H9 (cell line): ENCODE results near the gene LMX1B. TPM values are rescaled to one million over a fixed set of nuclear protein-coding genes. Genes with fewer than 3 reads are reported as not detected.

Experiments used
- DNase-seq: peaks from one replicate; pipeline ENCODE4 v3.0.0-alpha.2; 2017
- H2AFZ ChIP-seq: one replicate; pipeline ENCODE4 v1.6.1; 2013; ENCODE audit warnings: mild to moderate bottlenecking, low read length, control low read depth, moderate library complexity
- H2AK5ac ChIP-seq: 2 replicates; pipeline ENCODE4 v1.6.1; 2013; ENCODE audit warnings: low read length, control low read depth, mixed read lengths; ENCODE audit not compliant: insufficient read length
- H2BK120ac ChIP-seq: one replicate; pipeline ENCODE4 v1.6.1; 2013; ENCODE audit warnings: low read depth, mild to moderate bottlenecking, low read length, control low read depth, inconsistent platforms; ENCODE audit not compliant: poor library complexity, severe bottlenecking
- H2BK12ac ChIP-seq: 2 replicates; pipeline ENCODE4 v1.6.1; 2013; ENCODE audit warnings: low read length, control low read depth, mixed read lengths, low read depth; ENCODE audit not compliant: insufficient read length
- H2BK15ac ChIP-seq: 2 replicates; pipeline ENCODE4 v1.6.1; 2013; ENCODE audit warnings: low read depth, low read length, control low read depth
- H2BK20ac ChIP-seq: one replicate; pipeline ENCODE4 v1.6.1; 2013; ENCODE audit warnings: low read depth, mild to moderate bottlenecking, low read length, control low read depth, inconsistent platforms; ENCODE audit not compliant: poor library complexity, severe bottlenecking
- H2BK5ac ChIP-seq: 2 replicates; pipeline ENCODE4 v1.6.1; 2013; ENCODE audit warnings: low read length, control low read depth, mixed read lengths; ENCODE audit not compliant: insufficient read length
- H3K14ac ChIP-seq: 2 replicates; pipeline ENCODE4 v1.6.1; 2013; ENCODE audit warnings: low read length, control low read depth; ENCODE audit not compliant: insufficient read depth
- H3K18ac ChIP-seq: 2 replicates; pipeline ENCODE4 v1.6.1; 2013; ENCODE audit warnings: low read depth, mild to moderate bottlenecking, mixed read lengths, low read length, control low read depth; ENCODE audit not compliant: insufficient read length
- H3K23ac ChIP-seq: 2 replicates; pipeline ENCODE4 v1.6.1; 2013; ENCODE audit warnings: low read length, control low read depth, mixed read lengths, low read depth; ENCODE audit not compliant: insufficient read length
- H3K23me2 ChIP-seq: 2 replicates; pipeline ENCODE4 v1.6.1; 2013; ENCODE audit warnings: low read depth, mild to moderate bottlenecking, mixed read lengths, low read length, control low read depth; ENCODE audit not compliant: insufficient read length, poor library complexity, severe bottlenecking
- H3K27ac ChIP-seq: 2 replicates; pipeline ENCODE4 v1.5.1; 2013; ENCODE audit warnings: low read length, control low read depth, mixed read lengths, low read depth; ENCODE audit not compliant: insufficient read length
- H3K27me3 ChIP-seq: 2 replicates; pipeline ENCODE4 v1.6.1; 2013; ENCODE audit warnings: low read length, control low read depth, inconsistent platforms; ENCODE audit not compliant: insufficient read depth
- H3K4ac ChIP-seq: 2 replicates; pipeline ENCODE4 v1.6.1; 2013; ENCODE audit warnings: low read depth, mild to moderate bottlenecking, control low read depth, inconsistent platforms, low read length, moderate library complexity
- H3K4me1 ChIP-seq: 2 replicates; pipeline ENCODE4 v1.6.1; 2013; ENCODE audit warnings: low read length, control low read depth, inconsistent platforms; ENCODE audit not compliant: insufficient read depth
- H3K4me2 ChIP-seq: 2 replicates; pipeline ENCODE4 v1.6.1; 2013; ENCODE audit warnings: low read length, control low read depth, mixed read lengths; ENCODE audit not compliant: insufficient read length, insufficient read depth
- H3K56ac ChIP-seq: 2 replicates; pipeline ENCODE4 v1.6.1; 2013; ENCODE audit warnings: low read depth, mild to moderate bottlenecking, mixed read lengths, low read length, control low read depth; ENCODE audit not compliant: insufficient read length
- H3K79me1 ChIP-seq: 2 replicates; pipeline ENCODE4 v1.6.1; 2013; ENCODE audit warnings: low read depth, mild to moderate bottlenecking, moderate library complexity, low read length, control low read depth, inconsistent platforms; ENCODE audit not compliant: insufficient read depth, poor library complexity, severe bottlenecking
- H3K79me2 ChIP-seq: 2 replicates; pipeline ENCODE4 v1.6.1; 2013; ENCODE audit warnings: low read length, control low read depth, inconsistent platforms; ENCODE audit not compliant: insufficient read depth
- H3K9ac ChIP-seq: 2 replicates; pipeline ENCODE4 v1.6.1; 2013; ENCODE audit warnings: low read length, control low read depth, mixed read lengths; ENCODE audit not compliant: insufficient read length; ENCODE audit errors: extremely low read depth
- H3K9me3 ChIP-seq: one replicate; pipeline ENCODE4 v1.6.1; 2013; ENCODE audit warnings: low read depth, low read length, inconsistent platforms; ENCODE audit not compliant: control insufficient read depth
- H3T11ph ChIP-seq: one replicate; pipeline ENCODE4 v1.6.1; 2013; ENCODE audit warnings: mild to moderate bottlenecking, low read length, control low read depth, inconsistent platforms
- H4K20me1 ChIP-seq: one replicate; pipeline ENCODE4 v1.6.1; 2013; ENCODE audit not compliant: control insufficient read depth, insufficient read length, insufficient read depth
- H4K5ac ChIP-seq: 2 replicates; pipeline ENCODE4 v1.6.1; 2013; ENCODE audit warnings: low read depth, mild to moderate bottlenecking, mixed read lengths, low read length, control low read depth; ENCODE audit not compliant: insufficient read length
- H4K8ac ChIP-seq: replicated peaks from 2 replicates; pipeline ENCODE4 v1.6.1; 2013; ENCODE audit warnings: low read length, control low read depth, mixed read lengths, low read depth; ENCODE audit not compliant: insufficient read length
- H4K91ac ChIP-seq: 2 replicates; pipeline ENCODE4 v1.6.1; 2013; ENCODE audit warnings: low read depth, mild to moderate bottlenecking, moderate library complexity, mixed read lengths, low read length, control low read depth; ENCODE audit not compliant: insufficient read length
- H3K27ac Mint-ChIP-seq, 3 experiments: 2 replicates in 2 of 3; 3 replicates in 1 of 3; pipeline ENCODE4 v1.8.0; 2020 to 2021; ENCODE audit warnings: mixed read lengths in 3 of 3, mild to moderate bottlenecking in 1 of 3, moderate library complexity in 1 of 3
- H3K27me3 Mint-ChIP-seq: 2 replicates; pipeline ENCODE4 v1.8.0; 2021; ENCODE audit warnings: low read depth, mild to moderate bottlenecking, moderate library complexity, mixed read lengths
- H3K36me3 Mint-ChIP-seq, 3 experiments: 2 replicates in 2 of 3; 3 replicates in 1 of 3; pipeline ENCODE4 v1.8.0; 2020 to 2021; ENCODE audit warnings: low read depth in 3 of 3, mixed read lengths in 3 of 3; ENCODE audit not compliant: insufficient read depth in 1 of 3
- H3K4me1 Mint-ChIP-seq, 2 experiments: 2 replicates each; pipeline ENCODE4 v1.8.0; 2020; ENCODE audit warnings: mixed read lengths in 2 of 2
- H3K4me3 Mint-ChIP-seq, 2 experiments: 2 replicates in 1 of 2; 3 replicates in 1 of 2; pipeline ENCODE4 v1.8.0; 2020 to 2021; ENCODE audit warnings: mild to moderate bottlenecking in 2 of 2, mixed read lengths in 2 of 2, moderate library complexity in 1 of 2
- H3K9me3 Mint-ChIP-seq, 2 experiments: 2 replicates in 1 of 2; 3 replicates in 1 of 2; pipeline ENCODE4 v1.8.0; 2020; ENCODE audit warnings: mild to moderate bottlenecking in 2 of 2, mixed read lengths in 2 of 2, moderate library complexity in 1 of 2
- WGBS: extraction: QIAGEN DNeasy Blood & Tissue Kit; methylation state at CpG from one replicate; pipeline ENCODE4 v1.1.7; 2013; ENCODE audit warnings: missing lambda C conversion rate, low lambda C conversion rate, mixed read lengths; ENCODE audit not compliant: insufficient read length; ENCODE audit errors: extremely low coverage; 5-methylcytosine and 5-hydroxymethylcytosine counted together
- total RNA-seq: library from RNA; stranded (reverse); gene quantifications from 2 replicates; pipeline ENCODE4 v1.2.1, GENCODE V29; 2021
- TF ChIP-seq, protein P1 (sequence below): fragments of 200-600 bp; sonication (generic); conservative IDR thresholded peaks from 3 replicates; pipeline ENCODE4 v1.8.0; 2021; ENCODE audit warnings: antibody characterized with exemption, mild to moderate bottlenecking

Gene LMX1B
- total RNA-seq, 1 experiment from 2014 or later: 0.85 TPM

DNA sequence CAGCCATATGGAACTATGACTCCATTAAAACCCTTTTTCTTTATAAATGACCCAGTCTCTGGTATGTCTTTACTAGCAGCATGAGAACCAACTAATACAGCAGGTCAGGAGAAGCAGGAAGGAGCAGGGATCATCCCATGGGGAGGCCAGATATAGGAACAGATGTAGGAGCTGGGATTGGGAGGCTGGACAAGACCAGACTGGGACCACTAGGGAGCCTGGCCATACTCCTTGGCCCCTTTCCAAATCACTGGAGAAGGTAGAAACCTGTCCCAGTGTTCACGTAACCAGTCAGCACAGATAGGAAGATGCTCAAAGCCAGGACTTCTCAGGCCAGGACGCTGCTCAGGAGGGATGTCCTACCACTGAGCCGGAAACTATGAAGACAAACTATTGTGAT, 95.5 kb downstream of the LMX1B start:
- Histone ChIP-seq H2AFZ (no peak overlapping the region), H3T11ph (no peak overlapping the region), H2BK15ac (no peak overlapping the region), H3K4me1 (no peaks in the 10 kb centered on the region), H3K9me3 (no peaks in the 10 kb centered on the region), H3K23ac (no peak overlapping the region), H2AK5ac (no peak overlapping the region), H3K79me2 (no peaks in the 10 kb centered on the region), H4K91ac (no peak overlapping the region), H2BK12ac (no peak overlapping the region), H4K5ac (no peak overlapping the region), H3K18ac (no peak overlapping the region), H3K56ac (no peak overlapping the region), H3K27ac (no peak overlapping the region), H3K4me2 (no peak overlapping the region), H3K14ac (no peak overlapping the region), H2BK5ac (no peak overlapping the region), H4K20me1 (no peaks in the 10 kb centered on the region), H4K8ac (no peak overlapping the region), H3K27me3 (peaks cover 3% of the 10 kb centered on the region; the same call in 1 of the 2 replicates), H2BK20ac (no peak overlapping the region), H3K79me1 (no peaks in the 10 kb centered on the region), H3K9ac (no peak overlapping the region), H3K23me2 (no peaks in the 10 kb centered on the region), H3K4ac (no peak overlapping the region), H2BK120ac (no peak overlapping the region)
- H3K27me3 Mint-ChIP-seq: peaks cover 59% of the 10 kb centered on the region
- H3K4me3 Mint-ChIP-seq: no peak overlapping the region
- peaks cover 11 to 13% of the 10 kb centered on the region in 2 experiments for H3K4me1 Mint-ChIP-seq
- TF ChIP-seq, protein P1, sequence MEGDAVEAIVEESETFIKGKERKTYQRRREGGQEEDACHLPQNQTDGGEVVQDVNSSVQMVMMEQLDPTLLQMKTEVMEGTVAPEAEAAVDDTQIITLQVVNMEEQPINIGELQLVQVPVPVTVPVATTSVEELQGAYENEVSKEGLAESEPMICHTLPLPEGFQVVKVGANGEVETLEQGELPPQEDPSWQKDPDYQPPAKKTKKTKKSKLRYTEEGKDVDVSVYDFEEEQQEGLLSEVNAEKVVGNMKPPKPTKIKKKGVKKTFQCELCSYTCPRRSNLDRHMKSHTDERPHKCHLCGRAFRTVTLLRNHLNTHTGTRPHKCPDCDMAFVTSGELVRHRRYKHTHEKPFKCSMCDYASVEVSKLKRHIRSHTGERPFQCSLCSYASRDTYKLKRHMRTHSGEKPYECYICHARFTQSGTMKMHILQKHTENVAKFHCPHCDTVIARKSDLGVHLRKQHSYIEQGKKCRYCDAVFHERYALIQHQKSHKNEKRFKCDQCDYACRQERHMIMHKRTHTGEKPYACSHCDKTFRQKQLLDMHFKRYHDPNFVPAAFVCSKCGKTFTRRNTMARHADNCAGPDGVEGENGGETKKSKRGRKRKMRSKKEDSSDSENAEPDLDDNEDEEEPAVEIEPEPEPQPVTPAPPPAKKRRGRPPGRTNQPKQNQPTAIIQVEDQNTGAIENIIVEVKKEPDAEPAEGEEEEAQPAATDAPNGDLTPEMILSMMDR: no peak
- no CpG with 5 or more reads among the region's 3 CpGs for WGBS
- no peak for DNase-seq
- H3K36me3 Mint-ChIP-seq: no peaks in the 10 kb centered on the region; a peak in 1 of 7 replicates
- H3K9me3 Mint-ChIP-seq: no peaks in the 10 kb centered on the region; a peak in 1 of 5 replicates
- no peak overlapping the region for H3K27ac Mint-ChIP-seq
